Cerebellar cortex (tissue), 1 donor: ENCODE results near the gene IRX2.

Experiments used
- DNase-seq: peaks from one replicate; pipeline ENCODE4 v3.0.0-alpha.2; 2015; ENCODE audit warnings: low spot score

Gene IRX2

GRCh38 chr5:2714026-2714425 lies 37.5 kb downstream of the IRX2 start:
- DNase-seq = no peak

- DNase-seq = no peak
Observed at GRCh38 chr5:2711446-2712425, 39.7 kb downstream of the IRX2 start.

- DNase-seq = no peak
Observed at GRCh38 chr5:2710910-2711309, 40.6 kb downstream of the IRX2 start.

- no peak for DNase-seq
Observed at GRCh38 chr5:2709976-2710689, 41.3 kb downstream of the IRX2 start.

GRCh38 chr5:2708751-2709150 lies 42.7 kb downstream of the IRX2 start:
- no peak for DNase-seq

GRCh38 chr5:2708132-2708531 lies 43.3 kb downstream of the IRX2 start:
- no peak for DNase-seq

GRCh38 chr5:2705861-2706260 lies 45.6 kb downstream of the IRX2 start:
- no peak for DNase-seq

- DNase-seq = no peak
Observed at GRCh38 chr5:2704806-2705645, 46.5 kb downstream of the IRX2 start.

- DNase-seq = no peak
Observed at GRCh38 chr5:2704111-2704510, 47.4 kb downstream of the IRX2 start.

- DNase-seq = no peak
Observed at GRCh38 chr5:2703615-2704014, 47.9 kb downstream of the IRX2 start.

- no peak for DNase-seq
Observed at GRCh38 chr5:2703041-2703440, 48.4 kb downstream of the IRX2 start.

- no peak for DNase-seq
Observed at GRCh38 chr5:2702096-2702879, 49.2 kb downstream of the IRX2 start.

- no peak for DNase-seq
Observed at GRCh38 chr5:2701592-2701991, 49.9 kb downstream of the IRX2 start.

GRCh38 chr5:2700876-2701275 lies 50.6 kb downstream of the IRX2 start:
- no peak for DNase-seq

GRCh38 chr5:2699686-2700085 lies 51.8 kb downstream of the IRX2 start:
- DNase-seq = no peak

- no peak for DNase-seq
Observed at GRCh38 chr5:2699231-2699630, 52.2 kb downstream of the IRX2 start.

- no peak for DNase-seq
Observed at GRCh38 chr5:2698581-2698980, 52.9 kb downstream of the IRX2 start.

- no peak for DNase-seq
Observed at GRCh38 chr5:2697446-2698200, 53.9 kb downstream of the IRX2 start.

- no peak for DNase-seq
Observed at GRCh38 chr5:2697041-2697440, 54.4 kb downstream of the IRX2 start.
